ENCODE measurements around the gene SAMD13. TPM values are rescaled to one million over a fixed set of nuclear protein-coding genes. Genes with fewer than 3 reads are reported as not detected.

The SAMD13 gene
- total RNA-seq, 6 experiments from 2014 or later = 0.40 to 0.68 (median 0.47) TPM; not detected in 3

GRCh38 chr1:84347271-84347931 is 45.9 kb downstream of the SAMD13 start:
- TF ChIP-seq CTCF (IDR thresholded peaks at IDR 0.05) (no peak), POLR2A (IDR thresholded peaks at IDR 0.05) (no peak)
- H3K9me3 ChIP-seq = no peaks in the 10 kb centered on the region
- no peaks in the 10 kb centered on the region for H3K4me1 ChIP-seq
- H3K36me3 ChIP-seq = no peaks in the 10 kb centered on the region
- ATAC-seq (no peak), DNase-seq (no peak)
- no peak overlapping the region for H3K27ac ChIP-seq
- H3K27me3 ChIP-seq = no peaks in the 10 kb centered on the region
- 81% methylated on average over 5 of the region's 6 CpGs for WGBS (ENCODE audit: insufficient coverage, low coverage, low lambda C conversion rate, missing lambda C conversion rate)
- intact Hi-C loops (cut with DNase I) = no loop called here
- no peak overlapping the region for H3K4me3 ChIP-seq

- no peak for ATAC-seq
- H3K4me1 ChIP-seq = no peaks in the 10 kb centered on the region
- H3K27ac ChIP-seq = no peak overlapping the region
- H3K27me3 ChIP-seq = no peaks in the 10 kb centered on the region
- 68% methylated on average over 7 of the region's 11 CpGs for WGBS (ENCODE audit: insufficient coverage, low coverage, low lambda C conversion rate, missing lambda C conversion rate)
- H3K4me3 ChIP-seq = no peak overlapping the region
- no peaks in the 10 kb centered on the region for H3K9me3 ChIP-seq
- DNase-seq = no peak
- intact Hi-C loops (cut with DNase I) = no loop called here
- no peaks in the 10 kb centered on the region for H3K36me3 ChIP-seq
- no peak for TF ChIP-seq POLR2A (IDR thresholded peaks at IDR 0.05)
- TF ChIP-seq CTCF (IDR thresholded peaks at IDR 0.05) = no peak
Measured at GRCh38 chr1:84347932-84348555, 46.5 kb downstream of the SAMD13 start.

- no peaks in the 10 kb centered on the region for H3K4me1 ChIP-seq
- no peak for TF ChIP-seq POLR2A (IDR thresholded peaks at IDR 0.05)
- TF ChIP-seq CTCF (IDR thresholded peaks at IDR 0.05) = no peak
- H3K36me3 ChIP-seq = no peaks in the 10 kb centered on the region
- H3K4me3 ChIP-seq = no peak overlapping the region
- no peak overlapping the region for H3K27ac ChIP-seq
- ATAC-seq = no peak
- no peak for DNase-seq
- intact Hi-C loops (cut with DNase I) = no loop called here
- WGBS (ENCODE audit: insufficient coverage, low coverage, low lambda C conversion rate, missing lambda C conversion rate) = 44% methylated on average over 1 of the region's 1 CpG
- no peaks in the 10 kb centered on the region for H3K27me3 ChIP-seq
- no peaks in the 10 kb centered on the region for H3K9me3 ChIP-seq
Measured at GRCh38 chr1:84348759-84349158, 47.3 kb downstream of the SAMD13 start.

- 54% methylated on average over 3 of the region's 3 CpGs for WGBS (ENCODE audit: insufficient coverage, low coverage, low lambda C conversion rate, missing lambda C conversion rate)
- ATAC-seq = no peak
Measured at GRCh38 chr1:84350104-84350503, 48.6 kb downstream of the SAMD13 start.

More at GRCh38 chr1:84350104-84350503, 48.6 kb downstream of the SAMD13 start:
- Histone ChIP-seq H3K36me3 (no peaks in the 10 kb centered on the region), H3K27me3 (no peaks in the 10 kb centered on the region), H3K9me3 (no peaks in the 10 kb centered on the region), H3K4me3 (no peak overlapping the region), H3K4me1 (no peaks in the 10 kb centered on the region), H3K27ac (no peak overlapping the region)
- intact Hi-C loops (cut with DNase I) = no loop called here
- TF ChIP-seq CTCF (IDR thresholded peaks at IDR 0.05) (no peak), POLR2A (IDR thresholded peaks at IDR 0.05) (no peak)
- no peak for DNase-seq

All from right lobe of liver (tissue), 6 donors.